ENCODE data around the gene HEATR3. TPM values are rescaled to one million over a fixed set of nuclear protein-coding genes. Genes with fewer than 3 reads are reported as not detected.

The HEATR3 gene
- total and polyA plus RNA-seq, 2 of the 13 experiments (the other 11 are each of a cell fraction or from before 2014, with no cell fraction given) = 22.4 to 52.4 TPM

DNA sequence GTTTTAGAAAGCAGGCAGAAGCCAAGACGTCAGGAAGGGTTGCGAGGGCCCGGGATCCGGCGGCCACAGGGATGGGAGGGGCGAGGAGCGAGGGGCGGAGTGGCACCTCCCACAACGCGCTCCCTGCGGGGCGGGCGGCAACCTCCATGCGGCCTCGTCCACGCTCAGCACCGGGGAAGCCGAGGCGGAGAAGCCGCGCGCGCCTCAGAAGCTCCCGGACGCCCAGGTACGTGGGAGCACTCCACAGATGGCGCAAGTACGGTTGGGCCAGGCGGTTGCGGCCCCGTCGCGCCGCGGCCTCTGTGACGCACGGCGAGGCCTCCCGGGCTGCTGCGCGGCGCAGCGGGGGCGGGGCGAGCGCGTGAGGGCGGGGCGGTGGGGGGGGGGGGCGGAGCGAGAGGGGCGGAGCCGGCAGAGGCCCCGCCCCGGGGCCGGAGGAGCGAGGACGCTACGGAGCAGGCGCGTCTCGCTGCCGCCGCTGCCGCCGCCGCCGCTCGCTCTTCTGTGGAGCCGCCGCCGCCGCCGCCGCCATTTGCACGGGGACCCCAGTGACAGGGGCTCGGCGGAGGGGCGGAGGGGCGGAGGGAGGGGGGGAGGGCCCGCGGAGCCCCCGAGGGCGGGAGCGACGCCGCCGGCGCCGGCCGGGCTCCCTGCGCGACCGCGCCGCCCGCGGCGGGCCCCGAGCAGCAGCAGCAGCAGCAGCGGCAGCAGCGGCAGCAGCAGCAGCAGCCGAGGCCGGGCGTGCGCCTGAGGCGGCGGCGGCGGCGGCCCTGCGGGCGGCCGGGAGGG, 87.2 kb downstream of the HEATR3 start, which contains the start of gene TENT4B (continued):
- no peak for TF ChIP-seq ATM (IDR thresholded peaks at IDR 0.05; ENCODE audit: borderline replicate concordance)
- TF ChIP-seq ZNF180 (CRISPR knock-in tag; IDR thresholded peaks at IDR 0.05; ENCODE audit: borderline replicate concordance, low read depth) = no peak
- TF ChIP-seq, protein P1, sequence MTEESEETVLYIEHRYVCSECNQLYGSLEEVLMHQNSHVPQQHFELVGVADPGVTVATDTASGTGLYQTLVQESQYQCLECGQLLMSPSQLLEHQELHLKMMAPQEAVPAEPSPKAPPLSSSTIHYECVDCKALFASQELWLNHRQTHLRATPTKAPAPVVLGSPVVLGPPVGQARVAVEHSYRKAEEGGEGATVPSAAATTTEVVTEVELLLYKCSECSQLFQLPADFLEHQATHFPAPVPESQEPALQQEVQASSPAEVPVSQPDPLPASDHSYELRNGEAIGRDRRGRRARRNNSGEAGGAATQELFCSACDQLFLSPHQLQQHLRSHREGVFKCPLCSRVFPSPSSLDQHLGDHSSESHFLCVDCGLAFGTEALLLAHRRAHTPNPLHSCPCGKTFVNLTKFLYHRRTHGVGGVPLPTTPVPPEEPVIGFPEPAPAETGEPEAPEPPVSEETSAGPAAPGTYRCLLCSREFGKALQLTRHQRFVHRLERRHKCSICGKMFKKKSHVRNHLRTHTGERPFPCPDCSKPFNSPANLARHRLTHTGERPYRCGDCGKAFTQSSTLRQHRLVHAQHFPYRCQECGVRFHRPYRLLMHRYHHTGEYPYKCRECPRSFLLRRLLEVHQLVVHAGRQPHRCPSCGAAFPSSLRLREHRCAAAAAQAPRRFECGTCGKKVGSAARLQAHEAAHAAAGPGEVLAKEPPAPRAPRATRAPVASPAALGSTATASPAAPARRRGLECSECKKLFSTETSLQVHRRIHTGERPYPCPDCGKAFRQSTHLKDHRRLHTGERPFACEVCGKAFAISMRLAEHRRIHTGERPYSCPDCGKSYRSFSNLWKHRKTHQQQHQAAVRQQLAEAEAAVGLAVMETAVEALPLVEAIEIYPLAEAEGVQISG (CRISPR knock-in tag; IDR thresholded peaks at IDR 0.05) = peak; percentile 64
- no peak for TF ChIP-seq NBN (conservative IDR thresholded peaks at IDR 0.05)
- no peak for TF ChIP-seq MEIS1 (CRISPR knock-in tag; IDR thresholded peaks at IDR 0.05; ENCODE audit: borderline replicate concordance)
- no peak for TF ChIP-seq NR2F1 (CRISPR knock-in tag; IDR thresholded peaks at IDR 0.05)
- TF ChIP-seq, protein P2, sequence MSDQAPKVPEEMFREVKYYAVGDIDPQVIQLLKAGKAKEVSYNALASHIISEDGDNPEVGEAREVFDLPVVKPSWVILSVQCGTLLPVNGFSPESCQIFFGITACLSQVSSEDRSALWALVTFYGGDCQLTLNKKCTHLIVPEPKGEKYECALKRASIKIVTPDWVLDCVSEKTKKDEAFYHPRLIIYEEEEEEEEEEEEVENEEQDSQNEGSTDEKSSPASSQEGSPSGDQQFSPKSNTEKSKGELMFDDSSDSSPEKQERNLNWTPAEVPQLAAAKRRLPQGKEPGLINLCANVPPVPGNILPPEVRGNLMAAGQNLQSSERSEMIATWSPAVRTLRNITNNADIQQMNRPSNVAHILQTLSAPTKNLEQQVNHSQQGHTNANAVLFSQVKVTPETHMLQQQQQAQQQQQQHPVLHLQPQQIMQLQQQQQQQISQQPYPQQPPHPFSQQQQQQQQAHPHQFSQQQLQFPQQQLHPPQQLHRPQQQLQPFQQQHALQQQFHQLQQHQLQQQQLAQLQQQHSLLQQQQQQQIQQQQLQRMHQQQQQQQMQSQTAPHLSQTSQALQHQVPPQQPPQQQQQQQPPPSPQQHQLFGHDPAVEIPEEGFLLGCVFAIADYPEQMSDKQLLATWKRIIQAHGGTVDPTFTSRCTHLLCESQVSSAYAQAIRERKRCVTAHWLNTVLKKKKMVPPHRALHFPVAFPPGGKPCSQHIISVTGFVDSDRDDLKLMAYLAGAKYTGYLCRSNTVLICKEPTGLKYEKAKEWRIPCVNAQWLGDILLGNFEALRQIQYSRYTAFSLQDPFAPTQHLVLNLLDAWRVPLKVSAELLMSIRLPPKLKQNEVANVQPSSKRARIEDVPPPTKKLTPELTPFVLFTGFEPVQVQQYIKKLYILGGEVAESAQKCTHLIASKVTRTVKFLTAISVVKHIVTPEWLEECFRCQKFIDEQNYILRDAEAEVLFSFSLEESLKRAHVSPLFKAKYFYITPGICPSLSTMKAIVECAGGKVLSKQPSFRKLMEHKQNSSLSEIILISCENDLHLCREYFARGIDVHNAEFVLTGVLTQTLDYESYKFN (CRISPR knock-in tag; conservative IDR thresholded peaks at IDR 0.05) = peak; percentile 57
- TF ChIP-seq GATAD2A (CRISPR knock-in tag; IDR thresholded peaks at IDR 0.05) = peak; percentile 22; the same call in 1 of the 2 replicates
- TF ChIP-seq, protein P3, sequence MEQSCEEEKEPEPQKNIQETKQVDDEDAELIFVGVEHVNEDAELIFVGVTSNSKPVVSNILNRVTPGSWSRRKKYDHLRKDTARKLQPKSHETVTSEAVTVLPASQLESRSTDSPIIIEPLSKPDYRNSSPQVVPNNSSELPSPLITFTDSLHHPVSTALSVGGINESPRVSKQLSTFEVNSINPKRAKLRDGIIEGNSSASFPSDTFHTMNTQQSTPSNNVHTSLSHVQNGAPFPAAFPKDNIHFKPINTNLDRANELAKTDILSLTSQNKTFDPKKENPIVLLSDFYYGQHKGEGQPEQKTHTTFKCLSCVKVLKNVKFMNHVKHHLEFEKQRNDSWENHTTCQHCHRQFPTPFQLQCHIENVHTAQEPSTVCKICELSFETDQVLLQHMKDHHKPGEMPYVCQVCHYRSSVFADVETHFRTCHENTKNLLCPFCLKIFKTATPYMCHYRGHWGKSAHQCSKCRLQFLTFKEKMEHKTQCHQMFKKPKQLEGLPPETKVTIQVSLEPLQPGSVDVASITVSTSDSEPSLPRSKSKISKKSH (CRISPR knock-in tag; IDR thresholded peaks at IDR 0.05; ENCODE audit: borderline replicate concordance) = no peak
- peak; percentile 93 for TF ChIP-seq SPEN (CRISPR knock-in tag; IDR thresholded peaks at IDR 0.05; ENCODE audit: low read depth)
- TF ChIP-seq NCOA1 (CRISPR knock-in tag; IDR thresholded peaks at IDR 0.05) = no peak
- TF ChIP-seq KLF16 (CRISPR knock-in tag; IDR thresholded peaks at IDR 0.05) = peak; percentile 54 to 85; a peak in 2 of 4 replicates
- TF ChIP-seq, protein P4, sequence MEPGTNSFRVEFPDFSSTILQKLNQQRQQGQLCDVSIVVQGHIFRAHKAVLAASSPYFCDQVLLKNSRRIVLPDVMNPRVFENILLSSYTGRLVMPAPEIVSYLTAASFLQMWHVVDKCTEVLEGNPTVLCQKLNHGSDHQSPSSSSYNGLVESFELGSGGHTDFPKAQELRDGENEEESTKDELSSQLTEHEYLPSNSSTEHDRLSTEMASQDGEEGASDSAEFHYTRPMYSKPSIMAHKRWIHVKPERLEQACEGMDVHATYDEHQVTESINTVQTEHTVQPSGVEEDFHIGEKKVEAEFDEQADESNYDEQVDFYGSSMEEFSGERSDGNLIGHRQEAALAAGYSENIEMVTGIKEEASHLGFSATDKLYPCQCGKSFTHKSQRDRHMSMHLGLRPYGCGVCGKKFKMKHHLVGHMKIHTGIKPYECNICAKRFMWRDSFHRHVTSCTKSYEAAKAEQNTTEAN (CRISPR knock-in tag; conservative IDR thresholded peaks at IDR 0.05) = peak; percentile 37; the same call in 1 of the 2 replicates
- TF ChIP-seq MTA1 (CRISPR knock-in tag; IDR thresholded peaks at IDR 0.05; ENCODE audit: borderline replicate concordance) = 0 out of 2 replicates have a peak, but pooled peaks have one; percentile 24
- no peak for TF ChIP-seq ZNF326 (CRISPR knock-in tag; IDR thresholded peaks at IDR 0.05; ENCODE audit: borderline replicate concordance)
- no peak for TF ChIP-seq ZNF510 (CRISPR knock-in tag; IDR thresholded peaks at IDR 0.05; ENCODE audit: low read depth)
- TF ChIP-seq SRSF4 (IDR thresholded peaks at IDR 0.05; ENCODE audit: low read depth, low read length, poor library complexity, severe bottlenecking) = no peak
- no peak for TF ChIP-seq SOX5 (CRISPR knock-in tag; IDR thresholded peaks at IDR 0.05; ENCODE audit: borderline replicate concordance)

Data from HepG2 (cell line).